Measurements from ENCODE around the gene MT1B. TPM values are rescaled to one million over a fixed set of nuclear protein-coding genes. Genes with fewer than 3 reads are reported as not detected.

MT1B gene
- not detected in 2 replicates for polyA plus RNA-seq
- polyA minus RNA-seq: not detected in 2 replicates

DNA sequence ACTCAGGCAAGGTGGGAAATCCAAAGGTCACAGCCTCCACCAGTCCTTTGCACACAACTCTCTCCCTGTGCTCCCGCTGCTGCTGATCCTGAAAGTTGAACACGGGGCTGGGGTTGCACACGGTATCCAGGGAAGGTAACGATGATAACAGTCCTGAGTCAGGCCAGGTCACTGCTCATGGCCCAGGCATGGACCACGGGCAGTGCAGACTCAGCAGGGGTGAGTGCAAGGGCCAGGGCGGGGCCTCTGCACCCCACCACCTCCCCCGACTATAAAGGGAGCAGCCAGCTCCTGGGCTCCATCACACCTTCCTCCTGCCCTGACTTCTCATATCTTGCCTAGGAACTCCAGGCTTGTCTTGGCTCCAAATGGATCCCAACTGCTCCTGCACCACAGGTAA, at the start of gene MT1B:
Gene MT1B, plus strand, starts transcription at position 301 of the 400 bp plus-strand sequence. Its CDS starts 68 bp downstream, at position 369.
- Histone ChIP-seq H3K27me3 (ENCODE audit: insufficient read depth, low read depth, low read length) (peaks cover 37% of the 10 kb centered on the region), H4K20me1 (ENCODE audit: insufficient read depth) (no peaks in the 10 kb centered on the region), H3K9me3 (ENCODE audit: low read length) (no peaks in the 10 kb centered on the region), H3F3A (ENCODE audit: insufficient read depth, low read length, poor library complexity, severe bottlenecking) (no peaks in the 10 kb centered on the region), H3K9me2 (ENCODE audit: insufficient read depth, low read length) (no peaks in the 10 kb centered on the region), H3K9ac (ENCODE audit: low read length) (no peak within 1 kb of the TSS), H3K36me3 (ENCODE audit: insufficient read depth, low read length) (no peaks in the 10 kb centered on the region), H3K4me2 (ENCODE audit: low read length) (no peak within 1 kb of the TSS), H3K79me2 (replicated peaks; ENCODE audit: insufficient read depth, low read length) (no peaks in the 10 kb centered on the region), H3K27ac (ENCODE audit: low read length) (no peak within 1 kb of the TSS), H2AFZ (ENCODE audit: low read depth, low read length) (no peak within 1 kb of the TSS), H3K4me3 (ENCODE audit: low read length) (no peak within 1 kb of the TSS)
- TF ChIP-seq POLR2AphosphoS5 (IDR thresholded peaks at IDR 0.05) (no peak), EZH2 (IDR thresholded peaks at IDR 0.05; ENCODE audit: borderline replicate concordance, insufficient read depth, low read length, poor library complexity, severe bottlenecking) (no peak), MXI1 (conservative IDR thresholded peaks at IDR 0.05; ENCODE audit: poor library complexity, severe bottlenecking) (no peak), SMC3 (conservative IDR thresholded peaks at IDR 0.05; ENCODE audit: poor library complexity) (no peak), EP300 (conservative IDR thresholded peaks at IDR 0.05; ENCODE audit: poor library complexity, severe bottlenecking) (no peak)
- TF ChIP-seq, protein P1, sequence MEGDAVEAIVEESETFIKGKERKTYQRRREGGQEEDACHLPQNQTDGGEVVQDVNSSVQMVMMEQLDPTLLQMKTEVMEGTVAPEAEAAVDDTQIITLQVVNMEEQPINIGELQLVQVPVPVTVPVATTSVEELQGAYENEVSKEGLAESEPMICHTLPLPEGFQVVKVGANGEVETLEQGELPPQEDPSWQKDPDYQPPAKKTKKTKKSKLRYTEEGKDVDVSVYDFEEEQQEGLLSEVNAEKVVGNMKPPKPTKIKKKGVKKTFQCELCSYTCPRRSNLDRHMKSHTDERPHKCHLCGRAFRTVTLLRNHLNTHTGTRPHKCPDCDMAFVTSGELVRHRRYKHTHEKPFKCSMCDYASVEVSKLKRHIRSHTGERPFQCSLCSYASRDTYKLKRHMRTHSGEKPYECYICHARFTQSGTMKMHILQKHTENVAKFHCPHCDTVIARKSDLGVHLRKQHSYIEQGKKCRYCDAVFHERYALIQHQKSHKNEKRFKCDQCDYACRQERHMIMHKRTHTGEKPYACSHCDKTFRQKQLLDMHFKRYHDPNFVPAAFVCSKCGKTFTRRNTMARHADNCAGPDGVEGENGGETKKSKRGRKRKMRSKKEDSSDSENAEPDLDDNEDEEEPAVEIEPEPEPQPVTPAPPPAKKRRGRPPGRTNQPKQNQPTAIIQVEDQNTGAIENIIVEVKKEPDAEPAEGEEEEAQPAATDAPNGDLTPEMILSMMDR (IDR thresholded peaks at IDR 0.05; ENCODE audit: poor library complexity, severe bottlenecking): no peak

DNA sequence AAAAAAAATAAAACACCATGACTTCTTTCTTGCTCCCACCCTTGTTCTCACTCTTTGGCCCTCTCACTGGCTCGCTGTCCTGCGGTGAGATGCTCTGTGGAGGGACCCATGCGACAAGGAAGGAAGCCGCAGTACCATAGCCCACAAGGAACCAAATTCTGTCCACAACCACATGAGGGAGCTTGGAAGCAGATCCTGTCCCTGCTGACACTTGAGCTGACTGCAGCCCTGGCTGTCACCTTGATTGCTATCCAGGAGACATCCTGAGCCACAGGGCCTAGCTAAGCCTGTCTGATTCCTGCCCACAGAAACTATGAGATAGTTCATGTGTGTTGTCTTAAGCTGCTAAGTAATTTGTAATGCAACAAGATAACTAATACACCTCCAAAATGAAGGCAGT, 48.1 kb upstream of the MT1B start:
- peaks cover 20% of the 10 kb centered on the region for H3K27me3 ChIP-seq (ENCODE audit: insufficient read depth, low read depth, low read length)
- H3F3A ChIP-seq (ENCODE audit: insufficient read depth, low read length, poor library complexity, severe bottlenecking): no peaks in the 10 kb centered on the region
- H2AFZ ChIP-seq (ENCODE audit: low read depth, low read length): no peak overlapping the region
- H3K79me2 ChIP-seq (replicated peaks; ENCODE audit: insufficient read depth, low read length): no peaks in the 10 kb centered on the region
- H3K9me3 ChIP-seq (ENCODE audit: low read length): no peaks in the 10 kb centered on the region
- no peaks in the 10 kb centered on the region for H4K20me1 ChIP-seq (ENCODE audit: insufficient read depth)
- no peak overlapping the region for H3K9ac ChIP-seq (ENCODE audit: low read length)
- no peaks in the 10 kb centered on the region for H3K36me3 ChIP-seq (ENCODE audit: insufficient read depth, low read length)
- TF ChIP-seq, protein P1 (IDR thresholded peaks at IDR 0.05; ENCODE audit: poor library complexity, severe bottlenecking): peak; percentile 28
- TF ChIP-seq TAF1 (IDR thresholded peaks at IDR 0.05; ENCODE audit: low read depth) (no peak), POLR2AphosphoS5 (IDR thresholded peaks at IDR 0.05) (no peak), SMC3 (conservative IDR thresholded peaks at IDR 0.05; ENCODE audit: poor library complexity) (no peak), EP300 (conservative IDR thresholded peaks at IDR 0.05; ENCODE audit: poor library complexity, severe bottlenecking) (no peak), RAD21 (conservative IDR thresholded peaks at IDR 0.05) (peak; percentile 24)
- no peak overlapping the region for H3K4me2 ChIP-seq (ENCODE audit: low read length)
- no peaks in the 10 kb centered on the region for H3K9me2 ChIP-seq (ENCODE audit: insufficient read depth, low read length)
- H3K27ac ChIP-seq (ENCODE audit: low read length): no peak overlapping the region
- no peak overlapping the region for H3K4me3 ChIP-seq (ENCODE audit: low read length)

DNA sequence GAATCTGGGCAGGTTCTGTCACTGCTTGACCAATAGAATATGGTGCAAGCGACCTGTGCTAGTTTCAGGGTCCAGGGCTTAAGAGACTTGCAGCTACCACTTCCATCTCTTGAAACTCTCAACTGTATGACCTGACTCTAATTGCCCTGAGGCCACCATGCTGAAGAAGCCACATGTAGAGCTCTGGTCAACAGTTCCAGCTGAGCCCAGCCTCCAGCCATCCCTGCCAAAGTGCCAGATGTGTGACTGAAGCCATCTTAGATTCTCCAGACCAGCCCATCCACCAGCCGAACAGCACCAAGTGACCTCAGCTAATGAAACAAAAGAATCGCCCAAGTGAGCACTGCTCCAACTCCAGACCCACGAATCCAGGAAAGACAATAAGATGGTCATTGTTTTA, 46.7 kb upstream of the MT1B start:
- Histone ChIP-seq H3K4me2 (ENCODE audit: low read length) (no peak overlapping the region), H4K20me1 (ENCODE audit: insufficient read depth) (no peaks in the 10 kb centered on the region), H3K9ac (ENCODE audit: low read length) (no peak overlapping the region), H3K9me2 (ENCODE audit: insufficient read depth, low read length) (no peaks in the 10 kb centered on the region), H3F3A (ENCODE audit: insufficient read depth, low read length, poor library complexity, severe bottlenecking) (no peaks in the 10 kb centered on the region), H3K4me3 (ENCODE audit: low read length) (no peak overlapping the region), H3K9me3 (ENCODE audit: low read length) (no peaks in the 10 kb centered on the region), H2AFZ (ENCODE audit: low read depth, low read length) (no peak overlapping the region), H3K27me3 (ENCODE audit: insufficient read depth, low read depth, low read length) (peaks cover 34% of the 10 kb centered on the region), H3K79me2 (replicated peaks; ENCODE audit: insufficient read depth, low read length) (no peaks in the 10 kb centered on the region), H3K36me3 (ENCODE audit: insufficient read depth, low read length) (no peaks in the 10 kb centered on the region), H3K27ac (ENCODE audit: low read length) (no peak overlapping the region)
- TF ChIP-seq, protein P2, sequence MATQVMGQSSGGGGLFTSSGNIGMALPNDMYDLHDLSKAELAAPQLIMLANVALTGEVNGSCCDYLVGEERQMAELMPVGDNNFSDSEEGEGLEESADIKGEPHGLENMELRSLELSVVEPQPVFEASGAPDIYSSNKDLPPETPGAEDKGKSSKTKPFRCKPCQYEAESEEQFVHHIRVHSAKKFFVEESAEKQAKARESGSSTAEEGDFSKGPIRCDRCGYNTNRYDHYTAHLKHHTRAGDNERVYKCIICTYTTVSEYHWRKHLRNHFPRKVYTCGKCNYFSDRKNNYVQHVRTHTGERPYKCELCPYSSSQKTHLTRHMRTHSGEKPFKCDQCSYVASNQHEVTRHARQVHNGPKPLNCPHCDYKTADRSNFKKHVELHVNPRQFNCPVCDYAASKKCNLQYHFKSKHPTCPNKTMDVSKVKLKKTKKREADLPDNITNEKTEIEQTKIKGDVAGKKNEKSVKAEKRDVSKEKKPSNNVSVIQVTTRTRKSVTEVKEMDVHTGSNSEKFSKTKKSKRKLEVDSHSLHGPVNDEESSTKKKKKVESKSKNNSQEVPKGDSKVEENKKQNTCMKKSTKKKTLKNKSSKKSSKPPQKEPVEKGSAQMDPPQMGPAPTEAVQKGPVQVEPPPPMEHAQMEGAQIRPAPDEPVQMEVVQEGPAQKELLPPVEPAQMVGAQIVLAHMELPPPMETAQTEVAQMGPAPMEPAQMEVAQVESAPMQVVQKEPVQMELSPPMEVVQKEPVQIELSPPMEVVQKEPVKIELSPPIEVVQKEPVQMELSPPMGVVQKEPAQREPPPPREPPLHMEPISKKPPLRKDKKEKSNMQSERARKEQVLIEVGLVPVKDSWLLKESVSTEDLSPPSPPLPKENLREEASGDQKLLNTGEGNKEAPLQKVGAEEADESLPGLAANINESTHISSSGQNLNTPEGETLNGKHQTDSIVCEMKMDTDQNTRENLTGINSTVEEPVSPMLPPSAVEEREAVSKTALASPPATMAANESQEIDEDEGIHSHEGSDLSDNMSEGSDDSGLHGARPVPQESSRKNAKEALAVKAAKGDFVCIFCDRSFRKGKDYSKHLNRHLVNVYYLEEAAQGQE (IDR thresholded peaks at IDR 0.05; ENCODE audit: borderline replicate concordance): no peak
- TF ChIP-seq MXI1 (conservative IDR thresholded peaks at IDR 0.05; ENCODE audit: poor library complexity, severe bottlenecking): no peak
- TF ChIP-seq POLR2AphosphoS5 (IDR thresholded peaks at IDR 0.05): no peak
- no peak for TF ChIP-seq RAD21 (conservative IDR thresholded peaks at IDR 0.05)
- no peak for TF ChIP-seq SMC3 (conservative IDR thresholded peaks at IDR 0.05; ENCODE audit: poor library complexity)
- no peak for TF ChIP-seq EZH2 (IDR thresholded peaks at IDR 0.05; ENCODE audit: borderline replicate concordance, insufficient read depth, low read length, poor library complexity, severe bottlenecking)
- TF ChIP-seq EP300 (conservative IDR thresholded peaks at IDR 0.05; ENCODE audit: poor library complexity, severe bottlenecking): no peak
- TF ChIP-seq, protein P1 (IDR thresholded peaks at IDR 0.05; ENCODE audit: poor library complexity, severe bottlenecking): no peak
- no peak for TF ChIP-seq TAF1 (IDR thresholded peaks at IDR 0.05; ENCODE audit: low read depth)
